GM18505 (cell line): ENCODE measurements around the gene ORC3.
"Not testable (repeated sequence)": the region's sequence is repeated elsewhere in the genome, so short reads cannot be mapped to it uniquely, and the experiment has no call there.

ENCODE experiments used
- ATAC-seq: cut with Tn5 transposase; IDR thresholded peaks from one replicate; pipeline ENCODE4 v1.9.1; 2021; ENCODE audit not compliant: unreplicated experiment
- POLR2A ChIP-seq: IDR thresholded peaks from 4 replicates; pipeline ENCODE4 v1.6.1; 2011; ENCODE audit warnings: borderline replicate concordance; ENCODE audit not compliant: insufficient read depth, insufficient read length; ENCODE audit errors: extremely low read depth

ORC3 gene

DNA sequence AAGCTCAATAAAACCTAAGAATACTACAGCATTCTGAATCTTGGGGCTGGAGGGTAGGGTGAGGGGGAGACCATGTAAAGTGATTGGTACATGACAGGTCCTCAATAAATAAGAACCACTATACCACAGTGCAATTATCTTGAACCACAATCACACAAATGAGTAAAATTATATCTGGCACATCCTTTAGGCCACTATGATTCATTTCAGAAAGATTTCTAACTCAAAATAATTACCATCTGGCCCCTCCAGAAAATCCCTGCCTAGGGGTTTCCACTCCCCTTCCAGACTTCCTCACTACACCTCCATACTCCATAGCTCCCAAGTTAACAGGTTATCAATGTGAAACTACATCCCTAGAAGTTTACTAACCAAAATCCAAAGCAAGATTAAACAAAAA lies 92.4 kb downstream of the ORC3 start:
- no peak for ATAC-seq

DNA sequence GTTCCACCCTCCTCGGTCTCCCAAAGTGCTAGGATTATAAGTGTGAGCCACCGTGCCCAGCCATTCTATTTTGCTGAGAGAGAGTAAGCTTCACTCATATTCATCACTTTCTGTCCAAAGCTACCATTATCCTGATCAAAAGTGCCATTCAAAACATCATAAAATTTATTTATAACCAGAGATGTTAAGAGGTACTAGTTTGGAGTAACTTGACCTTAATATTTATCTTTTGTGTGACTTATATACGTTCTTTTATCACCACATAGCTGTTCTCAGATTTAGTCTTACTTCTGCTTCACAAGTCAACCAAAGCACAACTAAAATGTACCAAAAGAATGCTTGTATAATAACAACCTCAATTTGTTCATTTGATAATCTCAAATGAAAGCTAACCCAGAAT lies 94.0 kb downstream of the ORC3 start:
- TF ChIP-seq POLR2A: no peak
- no peak for ATAC-seq

More for the DNA sequence above, 92.4 kb downstream of the ORC3 start:
- TF ChIP-seq POLR2A: no peak

DNA sequence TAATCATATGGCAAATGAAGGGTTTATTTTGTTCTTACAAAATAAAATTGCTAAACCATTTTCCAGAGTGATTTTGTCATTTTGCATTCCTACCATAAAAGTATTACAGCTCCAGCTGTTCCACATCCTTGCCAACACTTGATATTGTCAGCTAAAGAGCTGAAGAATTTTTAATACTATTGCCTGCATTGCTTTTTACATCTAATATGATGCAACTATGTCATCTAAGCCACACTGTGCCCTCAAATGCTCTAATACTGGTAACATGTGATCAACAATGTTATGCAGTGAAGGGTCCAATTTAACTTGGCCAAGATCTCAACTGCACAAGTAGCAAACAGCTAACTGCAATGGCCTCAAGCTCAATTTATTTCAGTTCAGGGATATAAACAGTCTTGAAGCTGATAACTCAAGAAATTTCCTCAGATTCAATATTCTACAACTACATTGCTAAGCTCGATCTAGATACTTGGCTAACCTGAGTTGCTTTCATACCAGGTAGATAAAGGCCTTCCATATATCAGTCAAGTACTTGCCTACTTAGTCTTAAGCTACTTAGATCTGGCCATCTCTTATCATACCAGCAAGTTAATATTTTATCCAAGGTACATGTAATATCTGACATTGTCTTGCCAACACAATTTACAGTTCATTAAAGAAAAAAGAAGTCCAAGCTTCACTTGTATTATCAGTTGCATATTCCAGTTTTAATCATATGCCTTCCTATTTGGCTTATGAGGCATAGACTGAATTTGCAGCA lies 95.1 kb downstream of the ORC3 start:
- no peak for TF ChIP-seq POLR2A

DNA sequence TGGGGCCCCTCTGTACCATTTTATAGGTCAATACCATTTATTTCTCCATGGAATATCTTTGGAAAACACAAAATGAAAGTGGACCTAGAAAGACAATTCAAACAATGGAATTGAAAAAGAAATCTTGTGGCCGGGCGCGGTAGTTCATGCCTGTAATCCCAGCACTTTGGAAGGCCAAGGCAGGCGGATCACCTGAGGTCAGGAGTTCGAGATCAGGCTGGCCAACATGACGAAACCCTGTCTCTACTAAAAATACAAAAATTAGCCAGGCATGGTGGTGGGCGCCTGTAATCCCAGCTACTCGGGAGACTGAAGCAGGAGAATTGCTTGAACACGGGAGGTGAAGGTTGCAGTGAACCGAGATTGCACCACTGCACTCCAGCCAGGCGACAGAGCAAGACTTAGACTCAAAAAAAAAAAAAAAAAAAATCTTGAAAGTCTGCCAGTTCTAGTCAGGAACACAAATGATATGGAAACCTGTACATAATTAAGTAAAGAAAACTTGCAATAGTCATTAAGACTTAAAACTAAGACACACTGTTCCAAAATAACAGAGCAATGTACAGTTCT lies 96.8 kb downstream of the ORC3 start:
- not testable (repeated sequence) for ATAC-seq

More for the DNA sequence above, 95.1 kb downstream of the ORC3 start:
- no peak for ATAC-seq

DNA sequence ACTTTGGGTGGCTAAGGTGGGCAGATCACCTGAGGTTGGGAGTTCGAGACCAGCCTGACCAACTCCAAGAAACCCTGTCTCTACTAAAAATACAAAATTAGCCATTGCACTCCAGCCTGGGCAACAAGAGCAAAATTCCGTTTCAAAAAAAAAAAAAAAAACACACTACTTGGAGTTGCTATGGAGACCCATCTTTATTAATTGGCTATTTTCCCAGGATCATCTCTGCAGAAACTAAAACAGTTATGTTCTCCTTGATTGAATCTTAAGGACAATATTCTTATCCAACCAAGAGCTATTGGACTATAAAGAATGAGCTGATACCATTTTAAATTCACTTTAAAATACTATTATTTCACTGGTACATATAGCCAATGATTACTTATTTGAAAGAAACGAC lies 97.4 kb downstream of the ORC3 start:
- TF ChIP-seq POLR2A: no peak
- ATAC-seq: no peak

DNA sequence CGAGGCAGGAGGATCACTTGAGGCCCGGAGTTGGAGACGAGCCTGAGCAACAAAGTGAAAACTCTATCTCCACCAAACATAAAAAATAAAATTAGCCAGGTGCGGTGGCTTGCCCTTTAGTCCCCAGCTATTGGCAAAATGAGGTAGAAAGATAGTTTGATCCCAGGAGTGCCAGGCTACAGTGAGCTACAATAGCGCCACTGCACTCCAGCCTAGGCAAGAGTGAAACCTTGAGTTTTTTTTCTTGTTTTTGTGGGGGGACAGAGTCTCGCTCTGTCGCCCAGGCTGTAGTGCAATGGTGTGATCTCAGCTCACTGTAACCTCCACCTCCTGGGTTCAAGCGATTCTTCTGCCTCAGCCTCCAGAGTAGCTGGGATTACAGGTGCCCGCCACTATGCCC lies 98.0 kb downstream of the ORC3 start:
- ATAC-seq: not testable (repeated sequence)

DNA sequence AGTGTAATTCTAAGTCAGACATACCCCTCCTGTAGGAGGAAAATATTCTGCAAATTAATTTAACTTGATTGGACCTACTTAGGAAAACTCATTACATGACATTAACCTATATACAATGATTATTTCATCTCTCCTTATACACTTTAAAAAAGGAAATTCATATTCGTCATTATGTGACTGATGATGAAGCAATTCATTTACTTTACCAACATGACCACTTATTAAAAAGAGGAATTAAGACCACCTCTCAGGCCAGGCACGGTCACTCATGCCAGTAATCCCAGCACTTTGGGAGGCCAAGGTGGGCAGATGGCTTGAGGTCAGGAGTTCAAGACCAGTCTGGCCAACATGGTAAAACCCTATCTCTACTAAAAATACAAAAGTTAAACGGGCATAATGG lies 100.5 kb downstream of the ORC3 start:
- ATAC-seq: no peak
- no peak for TF ChIP-seq POLR2A

DNA sequence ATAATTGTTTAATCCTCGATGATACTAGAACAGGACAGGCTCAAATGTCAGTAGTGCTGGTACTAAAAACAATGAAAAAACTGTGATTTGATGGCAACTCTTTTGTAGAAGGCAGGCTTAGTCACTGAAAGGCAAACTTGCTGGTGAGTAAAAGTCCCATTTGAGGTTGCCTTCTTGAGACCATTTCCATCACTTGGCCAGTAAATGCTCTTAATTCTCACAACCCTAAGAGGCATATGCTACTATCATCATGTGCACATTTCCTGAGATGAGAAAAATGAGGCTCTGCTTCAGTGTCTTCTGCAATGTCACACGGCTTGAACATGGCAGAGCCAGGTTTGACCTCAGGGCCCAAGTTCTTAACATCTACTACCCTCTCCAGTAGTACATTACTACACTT lies 102.2 kb downstream of the ORC3 start:
- no peak for TF ChIP-seq POLR2A
- ATAC-seq: no peak

DNA sequence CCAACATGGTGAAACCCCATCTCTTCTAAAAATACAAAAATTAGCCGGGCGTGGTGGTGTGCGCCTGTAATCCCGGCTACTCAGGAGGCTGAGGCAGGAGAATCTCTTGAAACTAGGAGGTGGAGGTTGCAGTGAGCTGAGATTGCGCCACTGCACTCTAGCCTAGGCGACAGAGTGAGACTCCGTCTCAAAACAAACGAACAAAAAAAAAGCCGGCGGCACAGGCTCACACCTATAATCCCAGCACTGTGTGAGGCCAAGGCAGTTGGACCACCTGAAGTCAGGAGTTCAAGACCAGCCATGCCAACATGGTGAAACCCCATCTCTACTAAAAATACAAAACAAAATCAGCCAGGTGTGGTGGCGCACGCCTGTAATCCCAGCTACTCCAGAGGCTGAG lies 106.9 kb downstream of the ORC3 start:
- ATAC-seq: not testable (repeated sequence)

DNA sequence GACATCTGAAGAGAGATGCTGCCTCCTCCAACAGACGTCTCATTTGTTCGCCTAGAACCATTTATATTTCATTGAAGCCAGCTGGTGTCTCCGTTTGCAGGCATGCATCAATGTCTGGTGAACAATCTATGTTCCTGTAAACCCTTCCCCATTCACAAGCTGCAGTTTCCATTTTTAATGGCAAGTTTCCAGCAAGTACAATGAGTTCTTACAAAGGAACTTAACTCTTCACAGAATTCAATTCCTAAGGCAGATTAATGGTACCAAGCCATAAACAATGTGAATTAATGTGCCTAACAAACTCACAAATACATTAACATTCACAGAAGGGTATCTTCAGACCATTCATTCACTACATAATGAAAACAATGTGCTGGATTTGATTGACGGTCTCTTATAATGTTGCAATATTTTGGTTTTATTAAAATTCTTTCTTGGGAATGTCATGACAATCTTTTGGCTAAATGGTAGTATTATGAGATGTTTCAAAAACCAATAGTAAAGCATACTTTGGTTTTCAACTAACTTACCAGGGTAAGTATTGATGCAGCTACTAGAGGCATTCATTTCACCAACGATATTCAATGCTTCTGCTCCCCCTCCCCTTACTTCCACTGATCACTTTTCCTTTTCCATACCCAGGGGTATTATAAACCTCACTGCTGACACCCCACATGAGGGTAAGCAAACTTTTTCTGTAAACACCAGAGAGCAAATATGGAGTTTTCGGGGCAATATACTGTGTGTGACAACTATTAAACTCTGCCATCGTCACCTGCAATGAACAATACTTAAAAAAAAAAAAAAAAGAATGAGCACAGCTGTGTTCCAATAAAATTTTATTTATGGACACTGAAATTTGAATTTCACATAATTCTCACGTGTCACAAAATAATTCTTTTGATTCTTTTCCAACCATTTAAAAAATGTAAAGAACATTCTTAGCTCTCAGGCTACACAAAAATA lies 107.9 kb downstream of the ORC3 start:
- ATAC-seq: no peak
- TF ChIP-seq POLR2A: peak; percentile 27

DNA sequence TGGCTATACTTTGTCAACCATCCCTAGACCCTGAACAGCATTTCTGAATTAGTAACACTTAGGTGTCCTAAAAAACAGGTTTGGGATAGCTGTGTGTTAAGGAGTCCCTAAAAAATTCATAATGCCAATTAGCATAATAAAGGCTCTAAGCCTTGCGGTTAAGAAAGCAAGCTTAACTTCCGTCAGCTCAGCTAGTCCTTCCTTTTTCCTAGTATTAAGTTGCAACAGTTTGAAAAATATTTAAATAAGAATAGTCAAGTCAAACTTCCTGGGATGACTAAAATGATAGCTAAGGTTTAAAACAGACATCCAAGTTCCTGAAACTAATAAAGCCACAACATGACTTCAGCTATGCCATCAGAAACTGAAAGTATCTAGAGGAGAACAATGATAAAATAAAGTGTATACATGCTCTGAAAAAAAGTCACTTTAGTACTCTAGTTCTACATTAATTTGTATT lies 108.6 kb downstream of the ORC3 start:
- ATAC-seq: no peak
- no peak for TF ChIP-seq POLR2A

DNA sequence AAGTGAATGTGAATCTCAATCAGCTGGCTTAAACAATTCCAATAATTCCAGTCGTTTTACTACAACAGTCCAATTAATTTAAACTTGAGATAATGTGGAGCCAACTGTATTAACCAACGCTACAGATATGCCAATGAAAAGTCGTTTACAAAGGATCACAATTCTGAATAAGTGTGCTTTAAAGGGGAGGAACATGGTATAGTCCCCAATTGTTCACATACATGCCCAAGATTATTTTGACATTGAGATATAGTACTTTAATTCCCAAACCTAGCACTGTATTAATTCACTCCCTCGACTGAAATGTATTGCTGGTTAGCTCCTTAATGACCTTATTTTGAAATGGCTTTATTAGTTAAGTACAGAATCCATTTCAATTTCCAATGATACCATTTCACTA lies 109.6 kb downstream of the ORC3 start:
- ATAC-seq: no peak

DNA sequence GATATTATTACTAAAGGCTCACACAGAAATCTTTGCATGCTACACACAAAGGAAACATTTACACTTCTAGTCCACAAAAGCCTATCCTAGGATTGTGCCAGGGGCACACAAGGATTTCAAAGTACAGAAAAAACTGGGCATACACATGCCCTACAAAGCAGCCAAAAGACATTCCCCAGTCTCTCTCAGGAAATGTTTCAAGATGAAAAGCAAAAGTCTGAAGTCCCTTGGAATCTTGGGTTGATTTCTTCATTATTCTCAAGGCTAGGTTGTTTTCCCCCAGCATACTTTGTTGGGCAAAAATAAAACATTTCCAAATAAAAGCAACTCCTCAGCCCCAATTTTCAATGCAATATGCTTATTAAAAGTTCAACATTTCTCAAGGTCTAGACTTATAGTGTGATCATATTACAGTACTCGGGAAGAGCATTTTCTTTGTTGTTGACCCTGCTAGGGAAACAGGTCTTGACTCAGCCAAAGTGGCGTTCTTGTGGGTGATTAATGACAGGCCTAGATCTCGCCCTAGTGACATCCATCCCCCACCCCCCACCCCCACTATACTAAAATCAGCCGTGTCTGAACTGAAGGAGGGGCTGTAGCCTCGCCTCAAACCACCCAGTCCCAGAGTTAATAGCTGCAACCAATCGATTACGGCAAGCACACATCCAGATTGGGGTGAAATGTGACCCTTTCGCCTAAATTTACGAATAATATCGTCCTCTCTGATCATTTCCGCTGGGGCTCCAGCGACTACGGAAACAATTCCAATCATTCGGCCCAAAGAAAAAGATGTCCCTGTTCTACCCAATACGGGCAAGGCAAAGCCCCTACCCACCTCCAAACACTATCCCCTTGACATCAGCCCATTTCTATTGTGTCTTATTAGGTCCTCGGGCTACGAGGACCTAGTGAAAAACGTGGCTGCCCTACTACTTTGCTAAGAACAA lies 110.7 kb downstream of the ORC3 start:
- no peak for ATAC-seq
- peak; percentile 34 for TF ChIP-seq POLR2A

More for the DNA sequence above, 109.6 kb downstream of the ORC3 start:
- no peak for TF ChIP-seq POLR2A
